DND-41 (cell line): ENCODE results near the gene TTC39A.

ENCODE experiments used
- EZH2 ChIP-seq: IDR thresholded peaks from 3 replicates; pipeline ENCODE4 v1.6.1; 2012; ENCODE audit warnings: borderline replicate concordance, low read depth, mild to moderate bottlenecking, moderate library complexity, low read length, inconsistent platforms; ENCODE audit not compliant: severe bottlenecking
- TF ChIP-seq, protein P1 (sequence below): IDR thresholded peaks from 2 replicates; pipeline ENCODE4 v1.5.1; 2012; ENCODE audit warnings: borderline replicate concordance, low read length, moderate library complexity, mild to moderate bottlenecking; ENCODE audit not compliant: poor library complexity, severe bottlenecking; ENCODE audit errors: extremely low read depth

DNA sequence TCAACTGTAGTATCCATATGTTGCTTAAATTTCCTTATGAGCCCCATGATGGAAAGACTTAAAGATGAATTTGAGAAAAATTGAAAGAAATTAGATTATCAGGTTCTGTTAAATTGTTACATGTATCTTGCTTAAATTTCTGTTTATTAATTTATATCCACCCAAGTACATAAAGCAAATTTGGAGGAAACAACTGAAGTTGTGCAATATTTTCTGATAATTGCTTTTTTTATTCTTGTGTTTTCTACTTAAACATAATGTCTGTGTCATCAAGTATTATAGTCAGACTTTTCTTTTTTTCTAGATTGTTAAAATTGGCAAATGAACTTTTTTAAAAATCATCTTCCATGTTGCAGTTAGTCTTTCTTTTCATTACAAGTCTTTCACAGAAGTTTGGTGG, 57.4 kb downstream of the TTC39A start:
- TF ChIP-seq, protein P1, sequence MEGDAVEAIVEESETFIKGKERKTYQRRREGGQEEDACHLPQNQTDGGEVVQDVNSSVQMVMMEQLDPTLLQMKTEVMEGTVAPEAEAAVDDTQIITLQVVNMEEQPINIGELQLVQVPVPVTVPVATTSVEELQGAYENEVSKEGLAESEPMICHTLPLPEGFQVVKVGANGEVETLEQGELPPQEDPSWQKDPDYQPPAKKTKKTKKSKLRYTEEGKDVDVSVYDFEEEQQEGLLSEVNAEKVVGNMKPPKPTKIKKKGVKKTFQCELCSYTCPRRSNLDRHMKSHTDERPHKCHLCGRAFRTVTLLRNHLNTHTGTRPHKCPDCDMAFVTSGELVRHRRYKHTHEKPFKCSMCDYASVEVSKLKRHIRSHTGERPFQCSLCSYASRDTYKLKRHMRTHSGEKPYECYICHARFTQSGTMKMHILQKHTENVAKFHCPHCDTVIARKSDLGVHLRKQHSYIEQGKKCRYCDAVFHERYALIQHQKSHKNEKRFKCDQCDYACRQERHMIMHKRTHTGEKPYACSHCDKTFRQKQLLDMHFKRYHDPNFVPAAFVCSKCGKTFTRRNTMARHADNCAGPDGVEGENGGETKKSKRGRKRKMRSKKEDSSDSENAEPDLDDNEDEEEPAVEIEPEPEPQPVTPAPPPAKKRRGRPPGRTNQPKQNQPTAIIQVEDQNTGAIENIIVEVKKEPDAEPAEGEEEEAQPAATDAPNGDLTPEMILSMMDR = no peak
- TF ChIP-seq EZH2 = no peak
